Ovary (tissue), 3 donors: ENCODE data around the gene TRPM3.

ENCODE experiments used
- CTCF ChIP-seq, 3 donors: fragments of 450-650 bp in 2 of 3; fragments of 200-600 bp in 1 of 3; IDR thresholded peaks; one replicate each; pipeline versions ENCODE4 v1.5.1 to v1.8.0; 2016 to 2022; ENCODE audit warnings: antibody characterized with exemption in 3 of 3, mild to moderate bottlenecking in 1 of 3
- POLR2A ChIP-seq: fragments of 450-650 bp; IDR thresholded peaks from one replicate; pipeline ENCODE4 v1.6.1; 2017; ENCODE audit warnings: antibody characterized with exemption, mild to moderate bottlenecking, moderate library complexity
- donor health status: DM: no; HTN: no; CAD: no.

DNA sequence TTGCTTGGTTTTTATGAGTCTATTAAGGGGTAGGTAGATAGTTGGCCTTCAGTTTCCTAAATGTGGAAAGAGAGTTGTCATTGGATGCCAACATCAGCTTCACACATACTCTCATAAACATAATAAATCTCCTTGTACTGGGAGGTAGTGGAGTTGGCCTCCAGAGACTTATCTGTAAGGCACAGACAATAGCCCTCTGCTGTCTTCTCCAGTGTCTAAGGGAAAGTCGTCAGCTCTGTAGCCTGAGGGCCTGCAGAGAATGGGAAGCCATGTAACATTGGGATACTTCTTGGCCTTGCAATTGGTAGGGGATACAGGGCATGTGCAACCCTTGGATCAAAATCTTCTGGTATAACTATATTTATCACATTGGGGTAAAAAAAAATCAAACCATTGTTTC lies 375.1 kb downstream of the TRPM3 start:
- TF ChIP-seq POLR2A (no peak), CTCF (IDR thresholded peaks at IDR 0.05) (no peak)
